ENCODE measurements around the gene TWF2.
A peak's percentile ranks its signal among the peaks of the same experiment; 100 is the strongest.

The TWF2 gene

GRCh38 chr3:52257911-52258310 is 19.0 kb upstream of the TWF2 start:
- no peak for DNase-seq (ENCODE audit: low read depth)

- no peak for DNase-seq (ENCODE audit: low read depth)
These were observed 17.7 kb upstream of the TWF2 start for GRCh38 chr3:52256622-52257021.

- no peak for DNase-seq (ENCODE audit: low read depth)
These were observed 17.2 kb upstream of the TWF2 start for GRCh38 chr3:52256159-52256558.

GRCh38 chr3:52254608-52255007 is 15.7 kb upstream of the TWF2 start:
- DNase-seq (ENCODE audit: low read depth), result no peak

GRCh38 chr3:52253314-52254304 is 14.7 kb upstream of the TWF2 start:
- DNase-seq (ENCODE audit: low read depth), result peak; percentile 84

GRCh38 chr3:52250122-52250521 is 11.2 kb upstream of the TWF2 start:
- no peak for DNase-seq (ENCODE audit: low read depth)

GRCh38 chr3:52249683-52250082 is 10.7 kb upstream of the TWF2 start:
- DNase-seq (ENCODE audit: low read depth), result no peak

GRCh38 chr3:52248816-52249547 is 10.0 kb upstream of the TWF2 start:
- DNase-seq (ENCODE audit: low read depth), result no peak

- no peak for DNase-seq (ENCODE audit: low read depth)
These were observed 9.2 kb upstream of the TWF2 start for GRCh38 chr3:52248165-52248541.

- DNase-seq (ENCODE audit: low read depth), result no peak
These were observed 8.6 kb upstream of the TWF2 start for GRCh38 chr3:52247409-52248164.

- no peak for DNase-seq (ENCODE audit: low read depth)
These were observed 7.9 kb upstream of the TWF2 start for GRCh38 chr3:52246728-52247408.

- DNase-seq (ENCODE audit: low read depth), result no peak
These were observed 7.3 kb upstream of the TWF2 start for GRCh38 chr3:52246264-52246620.

GRCh38 chr3:52245322-52246263 is 6.6 kb upstream of the TWF2 start, which contains the start of gene PPM1M:
Gene PPM1M, plus strand, starts transcription at chr3:52245759. Its CDS starts 66 bp downstream, at chr3:52245825.
- DNase-seq (ENCODE audit: low read depth), result peak; percentile 35

GRCh38 chr3:52243791-52244628 is 5.1 kb upstream of the TWF2 start:
- peak; percentile 37 for DNase-seq (ENCODE audit: low read depth)

- DNase-seq (ENCODE audit: low read depth), result no peak
These were observed 3.1 kb upstream of the TWF2 start for GRCh38 chr3:52242039-52242438.

GRCh38 chr3:52240886-52241370 is 2.0 kb upstream of the TWF2 start:
- DNase-seq (ENCODE audit: low read depth), result no peak

- peak; percentile 64 for DNase-seq (ENCODE audit: low read depth)
These were observed 1.3 kb upstream of the TWF2 start for GRCh38 chr3:52240059-52240885.

GRCh38 chr3:52238193-52238760 is 681 bp downstream of the TWF2 start:
- DNase-seq (ENCODE audit: low read depth), result no peak
